Posterior cingulate gyrus (tissue), 11 donors: Measurements from ENCODE around the gene PAPLN.
A peak's percentile ranks its signal among the peaks of the same experiment; 100 is the strongest.
"Not testable (repeated sequence)": the region's sequence is repeated elsewhere in the genome, so short reads cannot be mapped to it uniquely, and the experiment has no call there.

Experiments used
- DNase-seq, 10 donors: peaks; one replicate each; pipeline versions ENCODE4 v3.0.0 to v3.0.0-alpha.2; 2020 to 2021; ENCODE audit warnings: mixed read lengths in 3 of 10
- intact Hi-C: fragments of 100-400 bp; cut with DNase I; formaldehyde crosslinking; loops from one replicate; pipeline ENCODE4 v1.15.1; 2023

The PAPLN gene

GRCh38 chr14:73277376-73277775 is 40.1 kb downstream of the PAPLN start:
- intact Hi-C loops, result no loop called here

GRCh38 chr14:73280903-73281302 is 43.6 kb downstream of the PAPLN start:
- DNase-seq, result peak in 1 of 10 donors; percentile 48
- intact Hi-C loops, result loop anchor here (5.0 to 10.0 kb wide), 2 partner anchors 109 to 226 kb away; partner anchors contain the start of gene RBM25

More at GRCh38 chr14:73277376-73277775, 40.1 kb downstream of the PAPLN start:
- DNase-seq, result no peak

- peak in 3 of 10 donors; percentile 26 to 84 (median 42) for DNase-seq
- intact Hi-C loops, result loop anchor here (5.0 to 10.0 kb wide), 2 partner anchors 111 to 229 kb away; partner anchors contain the start of gene RBM25
Observed at GRCh38 chr14:73283608-73284379, 46.5 kb downstream of the PAPLN start.

- DNase-seq, result peak in 1 of 10 donors; percentile 1
- intact Hi-C loops, result loop anchor here (10.0 kb wide), 1 partner anchor 231 kb away; the partner anchor contains the start of gene RBM25
Observed at GRCh38 chr14:73285979-73286378, 48.7 kb downstream of the PAPLN start.

- intact Hi-C loops, result loop anchor here (10.0 kb wide), 1 partner anchor 232 kb away; the partner anchor contains the start of gene RBM25
Observed at GRCh38 chr14:73286598-73286997, 49.3 kb downstream of the PAPLN start.

GRCh38 chr14:73287071-73287470 is 49.8 kb downstream of the PAPLN start:
- intact Hi-C loops, result loop anchor here (10.0 kb wide), 1 partner anchor 232 kb away; the partner anchor contains the start of gene RBM25
- DNase-seq, result peak in 1 of 10 donors; percentile 29

More at GRCh38 chr14:73286598-73286997, 49.3 kb downstream of the PAPLN start:
- DNase-seq, result no peak

GRCh38 chr14:73289308-73289707 is 52.0 kb downstream of the PAPLN start:
- peak in 1 of 10 donors; percentile 55 for DNase-seq
- intact Hi-C loops, result loop anchor here (10.0 kb wide), 1 partner anchor 235 kb away; the partner anchor contains the start of gene RBM25

- intact Hi-C loops, result loop anchor here (10.0 kb wide), 1 partner anchor 235 kb away; the partner anchor contains the start of gene RBM25
- DNase-seq, result peak in 1 of 10 donors; percentile 4
Observed at GRCh38 chr14:73289729-73290128, 52.4 kb downstream of the PAPLN start.

- intact Hi-C loops, result no loop called here
- no peak for DNase-seq
Observed at GRCh38 chr14:73290279-73290678, 53.0 kb downstream of the PAPLN start.

- intact Hi-C loops, result no loop called here
- no peak for DNase-seq
Observed at GRCh38 chr14:73293782-73294781, 56.8 kb downstream of the PAPLN start.

GRCh38 chr14:73295198-73295796 is 58.0 kb downstream of the PAPLN start:
- no peak for DNase-seq

GRCh38 chr14:73305499-73305898 is 68.2 kb downstream of the PAPLN start:
- intact Hi-C loops, result no loop called here

More at GRCh38 chr14:73295198-73295796, 58.0 kb downstream of the PAPLN start:
- intact Hi-C loops, result loop anchor here (1.0 kb wide), 1 partner anchor 177 kb away; no protein-coding TSS in a partner anchor

GRCh38 chr14:73307261-73307660 is 70.0 kb downstream of the PAPLN start:
- no peak for DNase-seq
- intact Hi-C loops, result no loop called here

More at GRCh38 chr14:73305499-73305898, 68.2 kb downstream of the PAPLN start:
- DNase-seq, result no peak

- intact Hi-C loops, DNase-seq: not testable (repeated sequence)
Observed at GRCh38 chr14:73309207-73309606, 71.9 kb downstream of the PAPLN start.

GRCh38 chr14:73311708-73312030 is 74.4 kb downstream of the PAPLN start:
- DNase-seq, result no peak
- intact Hi-C loops, result no loop called here

GRCh38 chr14:73312687-73313086 is 75.4 kb downstream of the PAPLN start:
- intact Hi-C loops, result no loop called here
- DNase-seq, result no peak

GRCh38 chr14:73313151-73313550 is 75.8 kb downstream of the PAPLN start:
- intact Hi-C loops, result no loop called here
- DNase-seq, result no peak

GRCh38 chr14:73323896-73324399 is 86.6 kb downstream of the PAPLN start:
- intact Hi-C loops, result no loop called here
- DNase-seq, result no peak
